HG02678 (cell line): ENCODE measurements around the gene DGKB.

Source experiments
- ATAC-seq: cut with Tn5 transposase; IDR thresholded peaks from one replicate; pipeline ENCODE4 v1.9.1; 2021; ENCODE audit warnings: mild to moderate bottlenecking, moderate library complexity; ENCODE audit not compliant: unreplicated experiment

DGKB gene

GRCh38 chr7:14825912-14826311 lies 76.6 kb downstream of the DGKB start:
- ATAC-seq: no peak

- no peak for ATAC-seq
Measured at GRCh38 chr7:14822481-14822854, 80.1 kb downstream of the DGKB start.

- ATAC-seq: no peak
Measured at GRCh38 chr7:14821757-14822480, 80.6 kb downstream of the DGKB start.

GRCh38 chr7:14818871-14819270 lies 83.7 kb downstream of the DGKB start:
- no peak for ATAC-seq

GRCh38 chr7:14817829-14818614 lies 84.5 kb downstream of the DGKB start:
- no peak for ATAC-seq

- ATAC-seq: no peak
Measured at GRCh38 chr7:14807507-14807906, 95.0 kb downstream of the DGKB start.

- ATAC-seq: no peak
Measured at GRCh38 chr7:14806891-14807290, 95.7 kb downstream of the DGKB start.

- ATAC-seq: no peak
Measured at GRCh38 chr7:14805105-14805719, 97.3 kb downstream of the DGKB start.

GRCh38 chr7:14800664-14801063 lies 101.9 kb downstream of the DGKB start:
- no peak for ATAC-seq

- no peak for ATAC-seq
Measured at GRCh38 chr7:14793151-14793550, 109.4 kb downstream of the DGKB start.

GRCh38 chr7:14787551-14787950 lies 115.0 kb downstream of the DGKB start:
- ATAC-seq: no peak

GRCh38 chr7:14786314-14786895 lies 116.1 kb downstream of the DGKB start:
- ATAC-seq: no peak

- no peak for ATAC-seq
Measured at GRCh38 chr7:14777806-14778205, 124.7 kb downstream of the DGKB start.

GRCh38 chr7:14776266-14776665 lies 126.3 kb downstream of the DGKB start:
- no peak for ATAC-seq

GRCh38 chr7:14773729-14774271 lies 128.8 kb downstream of the DGKB start:
- ATAC-seq: no peak

- no peak for ATAC-seq
Measured at GRCh38 chr7:14770614-14771013, 131.9 kb downstream of the DGKB start.

- no peak for ATAC-seq
Measured at GRCh38 chr7:14769261-14769660, 133.3 kb downstream of the DGKB start.

GRCh38 chr7:14767716-14768425 lies 134.7 kb downstream of the DGKB start:
- no peak for ATAC-seq

GRCh38 chr7:14766747-14767146 lies 135.8 kb downstream of the DGKB start:
- ATAC-seq: no peak

GRCh38 chr7:14765731-14766130 lies 136.8 kb downstream of the DGKB start:
- no peak for ATAC-seq

GRCh38 chr7:14762561-14762960 lies 140.0 kb downstream of the DGKB start:
- no peak for ATAC-seq
